SK-N-SH treated with all-trans-retinoic acid at 6 μM for 48 hours (cell line): ENCODE data around the gene LAMA2.

ENCODE experiments used
- BACH2 ChIP-seq: fragments of 250-450 bp; sonication (Bioruptor Pico); IDR thresholded peaks from 2 replicates; pipeline ENCODE4 v1.9.0; 2021; ENCODE audit warnings: mild to moderate bottlenecking, borderline replicate concordance
- TCF4 ChIP-seq: fragments of 250-450 bp; sonication (Bioruptor Pico); IDR thresholded peaks from 2 replicates; pipeline ENCODE4 v1.8.0; 2021; ENCODE audit warnings: mild to moderate bottlenecking, moderate library complexity, borderline replicate concordance
- TOX ChIP-seq: fragments of 250-450 bp; sonication (Bioruptor Pico); IDR thresholded peaks from 2 replicates; pipeline ENCODE4 v1.8.0; 2021; ENCODE audit warnings: mild to moderate bottlenecking, moderate library complexity, borderline replicate concordance
- TF ChIP-seq, protein P1 (sequence below): fragments of 250-450 bp; sonication (Bioruptor Pico); IDR thresholded peaks from 2 replicates; pipeline ENCODE4 v1.5.1; 2020; ENCODE audit warnings: low read depth, mild to moderate bottlenecking, moderate library complexity
- TF ChIP-seq, protein P2 (sequence below): fragments of 250-450 bp; sonication (Bioruptor Pico); IDR thresholded peaks from 2 replicates; pipeline ENCODE4 v1.8.0; 2021; ENCODE audit warnings: low read depth, mild to moderate bottlenecking, moderate library complexity, borderline replicate concordance

DNA sequence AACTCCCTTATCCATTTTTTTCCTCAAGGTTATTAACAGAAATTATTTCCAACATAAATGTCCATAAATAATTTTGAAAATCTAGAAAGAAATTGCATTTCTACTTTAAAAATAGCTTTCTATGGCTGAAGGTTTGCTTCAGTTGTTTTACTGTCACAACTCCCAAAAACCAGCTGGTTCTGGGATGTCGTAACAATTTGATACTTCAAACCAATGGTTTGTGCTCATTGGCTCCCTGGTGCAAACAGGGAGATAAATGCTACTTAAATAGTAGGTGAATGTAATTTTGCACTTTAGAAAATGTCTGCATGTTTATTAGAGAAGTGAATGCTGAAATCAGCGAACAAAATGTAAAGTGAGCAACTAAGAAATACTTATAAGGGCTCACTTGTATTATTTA lies 31.1 kb downstream of the LAMA2 start:
- TF ChIP-seq, protein P1, sequence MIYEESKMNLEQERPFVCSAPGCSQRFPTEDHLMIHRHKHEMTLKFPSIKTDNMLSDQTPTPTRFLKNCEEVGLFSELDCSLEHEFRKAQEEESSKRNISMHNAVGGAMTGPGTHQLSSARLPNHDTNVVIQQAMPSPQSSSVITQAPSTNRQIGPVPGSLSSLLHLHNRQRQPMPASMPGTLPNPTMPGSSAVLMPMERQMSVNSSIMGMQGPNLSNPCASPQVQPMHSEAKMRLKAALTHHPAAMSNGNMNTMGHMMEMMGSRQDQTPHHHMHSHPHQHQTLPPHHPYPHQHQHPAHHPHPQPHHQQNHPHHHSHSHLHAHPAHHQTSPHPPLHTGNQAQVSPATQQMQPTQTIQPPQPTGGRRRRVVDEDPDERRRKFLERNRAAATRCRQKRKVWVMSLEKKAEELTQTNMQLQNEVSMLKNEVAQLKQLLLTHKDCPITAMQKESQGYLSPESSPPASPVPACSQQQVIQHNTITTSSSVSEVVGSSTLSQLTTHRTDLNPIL (CRISPR knock-in tag): no peak
- TF ChIP-seq TOX (no peak), BACH2 (CRISPR knock-in tag) (no peak), TCF4 (CRISPR knock-in tag) (no peak)
- TF ChIP-seq, protein P2, sequence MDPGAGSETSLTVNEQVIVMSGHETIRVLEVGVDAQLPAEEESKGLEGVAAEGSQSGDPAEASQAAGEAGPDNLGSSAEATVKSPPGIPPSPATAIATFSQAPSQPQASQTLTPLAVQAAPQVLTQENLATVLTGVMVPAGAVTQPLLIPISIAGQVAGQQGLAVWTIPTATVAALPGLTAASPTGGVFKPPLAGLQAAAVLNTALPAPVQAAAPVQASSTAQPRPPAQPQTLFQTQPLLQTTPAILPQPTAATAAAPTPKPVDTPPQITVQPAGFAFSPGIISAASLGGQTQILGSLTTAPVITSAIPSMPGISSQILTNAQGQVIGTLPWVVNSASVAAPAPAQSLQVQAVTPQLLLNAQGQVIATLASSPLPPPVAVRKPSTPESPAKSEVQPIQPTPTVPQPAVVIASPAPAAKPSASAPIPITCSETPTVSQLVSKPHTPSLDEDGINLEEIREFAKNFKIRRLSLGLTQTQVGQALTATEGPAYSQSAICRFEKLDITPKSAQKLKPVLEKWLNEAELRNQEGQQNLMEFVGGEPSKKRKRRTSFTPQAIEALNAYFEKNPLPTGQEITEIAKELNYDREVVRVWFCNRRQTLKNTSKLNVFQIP (CRISPR knock-in tag): no peak
